DND-41 (cell line): ENCODE results near the gene CYYR1.

Source experiments
- ATAC-seq: fragments of 200-7000 bp; cut with Tn5 transposase; 3 replicates; pipeline ENCODE4 v1.9.1; 2021; ENCODE audit warnings: low read depth; ENCODE audit not compliant: insufficient read depth
- DNase-seq: peaks from one replicate; pipeline ENCODE4 v3.0.0-alpha.2; 2020
- H2AFZ ChIP-seq: 2 replicates; pipeline ENCODE4 v1.6.0; 2012; ENCODE audit warnings: low read depth, low read length
- H3K27ac ChIP-seq: 2 replicates; pipeline ENCODE4 v1.5.1; 2012; ENCODE audit warnings: low read length, inconsistent platforms
- H3K27me3 ChIP-seq: fragments of 200-600 bp; sonication (generic); 2 replicates; pipeline ENCODE4 v1.6.0; 2012; ENCODE audit warnings: low read length, mild to moderate bottlenecking, inconsistent platforms; ENCODE audit not compliant: insufficient read depth, poor library complexity
- H3K36me3 ChIP-seq: 2 replicates; pipeline ENCODE4 v1.5.1; 2012; ENCODE audit warnings: low read length, inconsistent platforms; ENCODE audit not compliant: insufficient read depth
- H3K4me1 ChIP-seq: 2 replicates; pipeline ENCODE4 v1.5.1; 2012; ENCODE audit warnings: mild to moderate bottlenecking, low read length; ENCODE audit not compliant: insufficient read depth
- H3K4me2 ChIP-seq: 2 replicates; pipeline ENCODE4 v1.6.0; 2012; ENCODE audit warnings: mild to moderate bottlenecking, moderate library complexity, low read length, inconsistent platforms; ENCODE audit not compliant: insufficient read depth
- H3K4me3 ChIP-seq, 2 experiments: fragments of 200-600 bp in 1 of 2; shearing (Covaris generic) in 1 of 2; 2 replicates each; pipeline ENCODE4 v1.5.1; 2012 to 2016; ENCODE audit warnings: inconsistent platforms in 2 of 2, low read length in 2 of 2, mild to moderate bottlenecking in 2 of 2, low read depth in 1 of 2, moderate library complexity in 1 of 2
- H3K79me2 ChIP-seq: 2 replicates; pipeline ENCODE4 v1.6.0; 2012; ENCODE audit warnings: low read length, inconsistent platforms; ENCODE audit not compliant: insufficient read depth
- H3K9ac ChIP-seq: 2 replicates; pipeline ENCODE4 v1.6.0; 2012; ENCODE audit warnings: low read depth, mild to moderate bottlenecking, inconsistent platforms, low read length, moderate library complexity
- H3K9me3 ChIP-seq: 2 replicates; pipeline ENCODE4 v1.5.1; 2012; ENCODE audit warnings: low read length, moderate library complexity, mild to moderate bottlenecking, inconsistent platforms; ENCODE audit not compliant: insufficient read depth, severe bottlenecking
- H4K20me1 ChIP-seq: 2 replicates; pipeline ENCODE4 v1.6.0; 2012; ENCODE audit warnings: low read length; ENCODE audit not compliant: insufficient read depth
- EZH2 ChIP-seq: IDR thresholded peaks from 3 replicates; pipeline ENCODE4 v1.6.1; 2012; ENCODE audit warnings: borderline replicate concordance, low read depth, mild to moderate bottlenecking, moderate library complexity, low read length, inconsistent platforms; ENCODE audit not compliant: severe bottlenecking
- TF ChIP-seq, protein P1 (sequence below): IDR thresholded peaks from 2 replicates; pipeline ENCODE4 v1.5.1; 2012; ENCODE audit warnings: borderline replicate concordance, low read length, moderate library complexity, mild to moderate bottlenecking; ENCODE audit not compliant: poor library complexity, severe bottlenecking; ENCODE audit errors: extremely low read depth

The CYYR1 gene

DNA sequence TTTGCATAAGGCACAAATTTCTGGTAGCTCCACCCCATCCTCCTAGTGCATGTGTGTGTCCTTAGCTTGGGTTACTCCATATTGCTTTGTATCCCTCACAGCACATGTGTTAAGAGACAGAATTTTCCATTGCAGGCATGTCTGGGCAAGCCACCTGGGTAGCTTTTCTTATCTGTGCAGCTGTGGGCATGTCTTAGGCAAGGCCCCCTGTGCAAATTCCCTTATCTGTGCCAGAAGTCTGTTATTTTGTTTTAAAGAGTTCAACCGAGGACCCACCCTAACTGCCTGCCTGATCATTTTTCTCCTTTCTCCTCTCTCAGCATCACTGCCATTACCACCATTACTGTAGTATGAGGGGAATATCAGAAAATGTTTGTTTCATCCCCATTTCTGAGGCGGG lies 131.9 kb downstream of the CYYR1 start:
- Histone ChIP-seq H3K36me3 (no peaks in the 10 kb centered on the region), H3K79me2 (no peaks in the 10 kb centered on the region), H3K4me1 (peaks cover 5% of the 10 kb centered on the region), H2AFZ (no peak overlapping the region), H3K27me3 (no peaks in the 10 kb centered on the region), H3K9ac (no peak overlapping the region), H3K9me3 (peaks cover 9% of the 10 kb centered on the region), H3K4me2 (no peak overlapping the region), H3K27ac (no peak overlapping the region), H4K20me1 (no peaks in the 10 kb centered on the region), H3K4me3 (no peak overlapping the region)
- TF ChIP-seq, protein P1, sequence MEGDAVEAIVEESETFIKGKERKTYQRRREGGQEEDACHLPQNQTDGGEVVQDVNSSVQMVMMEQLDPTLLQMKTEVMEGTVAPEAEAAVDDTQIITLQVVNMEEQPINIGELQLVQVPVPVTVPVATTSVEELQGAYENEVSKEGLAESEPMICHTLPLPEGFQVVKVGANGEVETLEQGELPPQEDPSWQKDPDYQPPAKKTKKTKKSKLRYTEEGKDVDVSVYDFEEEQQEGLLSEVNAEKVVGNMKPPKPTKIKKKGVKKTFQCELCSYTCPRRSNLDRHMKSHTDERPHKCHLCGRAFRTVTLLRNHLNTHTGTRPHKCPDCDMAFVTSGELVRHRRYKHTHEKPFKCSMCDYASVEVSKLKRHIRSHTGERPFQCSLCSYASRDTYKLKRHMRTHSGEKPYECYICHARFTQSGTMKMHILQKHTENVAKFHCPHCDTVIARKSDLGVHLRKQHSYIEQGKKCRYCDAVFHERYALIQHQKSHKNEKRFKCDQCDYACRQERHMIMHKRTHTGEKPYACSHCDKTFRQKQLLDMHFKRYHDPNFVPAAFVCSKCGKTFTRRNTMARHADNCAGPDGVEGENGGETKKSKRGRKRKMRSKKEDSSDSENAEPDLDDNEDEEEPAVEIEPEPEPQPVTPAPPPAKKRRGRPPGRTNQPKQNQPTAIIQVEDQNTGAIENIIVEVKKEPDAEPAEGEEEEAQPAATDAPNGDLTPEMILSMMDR = no peak
- no peak for TF ChIP-seq EZH2
- ATAC-seq = no peak
- DNase-seq = no peak

DNA sequence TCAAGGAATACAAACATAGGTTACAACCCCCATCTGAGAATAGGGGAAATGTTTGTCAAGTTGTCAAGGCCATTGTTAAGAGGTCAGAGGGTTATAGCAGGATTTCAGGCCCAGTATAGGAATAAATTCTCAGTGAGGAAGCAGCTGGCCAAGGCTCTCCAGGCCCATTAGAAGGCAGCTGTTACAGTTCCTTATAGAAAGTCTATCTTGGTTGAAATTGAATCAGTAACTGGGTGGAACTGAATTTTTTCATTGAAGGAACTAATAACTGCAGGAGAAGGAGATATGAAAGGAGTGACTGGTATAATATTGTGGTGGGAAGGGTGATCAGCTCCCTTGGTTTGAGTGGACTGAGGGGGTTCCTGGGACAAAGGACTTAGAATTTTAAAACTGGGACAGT lies 134.1 kb downstream of the CYYR1 start:
- Histone ChIP-seq H3K36me3 (no peaks in the 10 kb centered on the region), H2AFZ (no peak overlapping the region), H3K4me1 (peaks cover 5% of the 10 kb centered on the region), H3K9ac (no peak overlapping the region), H3K27ac (no peak overlapping the region), H3K79me2 (no peaks in the 10 kb centered on the region), H4K20me1 (no peaks in the 10 kb centered on the region), H3K4me2 (no peak overlapping the region), H3K27me3 (no peaks in the 10 kb centered on the region), H3K9me3 (peaks cover 9% of the 10 kb centered on the region), H3K4me3 (no peak overlapping the region)
- ATAC-seq (no peak), DNase-seq (no peak)
- TF ChIP-seq, protein P1 = no peak
- TF ChIP-seq EZH2 = no peak

DNA sequence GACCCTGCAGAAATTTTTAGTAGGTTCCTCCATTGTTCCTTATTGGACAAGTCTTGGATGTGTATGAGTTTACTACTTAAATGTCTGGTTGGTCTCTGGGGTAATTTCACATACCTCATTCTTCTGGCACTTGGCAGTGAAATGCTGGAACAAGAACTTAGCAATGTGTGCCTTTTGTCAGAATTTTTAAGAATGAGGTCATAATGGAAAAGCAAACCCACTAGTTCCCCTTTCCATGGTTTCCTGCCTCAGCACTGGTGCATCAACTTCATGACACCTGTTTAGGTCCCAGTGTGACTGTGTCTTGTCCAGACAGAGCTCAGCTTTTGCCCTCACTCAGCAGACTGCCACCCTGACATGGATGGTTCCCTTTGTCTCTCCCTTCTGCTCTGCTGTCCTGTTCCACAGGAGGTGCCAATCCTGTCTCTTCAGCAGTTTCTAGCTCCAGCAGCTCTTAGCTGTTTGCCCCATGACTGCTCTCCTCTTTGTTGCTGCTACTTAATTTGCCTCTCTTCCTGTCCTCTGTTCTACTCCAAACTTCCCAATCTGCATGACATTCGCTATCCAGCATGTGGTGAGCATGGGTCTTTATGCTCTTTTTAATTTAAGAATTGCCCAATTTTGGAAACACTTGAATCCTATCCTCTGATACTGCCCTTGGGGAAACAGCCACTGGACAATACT lies 135.6 kb downstream of the CYYR1 start:
- H3K4me1 ChIP-seq = peaks cover 6% of the 10 kb centered on the region
- no peak overlapping the region for H3K9ac ChIP-seq
- peaks cover 9% of the 10 kb centered on the region for H3K9me3 ChIP-seq
- H4K20me1 ChIP-seq = no peaks in the 10 kb centered on the region
- H3K36me3 ChIP-seq = no peaks in the 10 kb centered on the region
- DNase-seq (no peak), ATAC-seq (no peak)
- no peaks in the 10 kb centered on the region for H3K27me3 ChIP-seq
- H3K79me2 ChIP-seq = no peaks in the 10 kb centered on the region
- no peak overlapping the region for H3K27ac ChIP-seq
- no peak for TF ChIP-seq EZH2
- TF ChIP-seq, protein P1 = no peak
- no peak overlapping the region for H2AFZ ChIP-seq
- no peak overlapping the region for H3K4me3 ChIP-seq
- no peak overlapping the region for H3K4me2 ChIP-seq
